NCI-H1694 treated with DMSO at 0.1 percent for 48 hours (cell line): ENCODE measurements around the gene PCIF1.
"Not testable (repeated sequence)": the region's sequence is repeated elsewhere in the genome, so short reads cannot be mapped to it uniquely, and the experiment has no call there.

Experiments used
- DNase-seq: peaks from one replicate; lab custom pipeline; 2025; lab: John Stamatoyannopoulos, UW

PCIF1 gene

GRCh38 chr20:45924391-45925261 is 9.9 kb upstream of the PCIF1 start:
- no peak for DNase-seq

GRCh38 chr20:45925821-45926506 is 8.5 kb upstream of the PCIF1 start:
- no peak for DNase-seq

- DNase-seq: no peak
Measured at GRCh38 chr20:45926731-45927070, 7.8 kb upstream of the PCIF1 start.

GRCh38 chr20:45927071-45927878 is 7.2 kb upstream of the PCIF1 start:
- DNase-seq: no peak

DNA sequence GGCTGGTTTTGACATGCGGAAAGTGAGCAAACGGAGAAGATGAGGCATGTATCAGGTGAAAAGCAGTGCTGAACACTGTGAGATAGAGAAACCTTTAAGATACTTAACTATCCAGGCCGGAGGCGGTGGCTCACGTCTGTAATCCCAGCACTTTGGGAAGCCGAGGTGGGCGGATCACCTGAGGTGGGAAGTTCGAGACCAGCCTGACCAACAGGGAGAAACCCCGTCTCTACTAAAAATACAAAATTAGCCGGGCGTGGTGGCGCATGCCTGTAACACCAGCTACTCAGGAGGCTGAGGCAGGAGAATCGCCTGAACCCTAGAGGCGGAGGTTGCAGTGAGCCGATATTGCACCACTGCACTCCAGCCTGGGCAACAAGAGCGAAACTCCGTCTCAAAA is 2.8 kb upstream of the PCIF1 start:
- not testable (repeated sequence) for DNase-seq

DNA sequence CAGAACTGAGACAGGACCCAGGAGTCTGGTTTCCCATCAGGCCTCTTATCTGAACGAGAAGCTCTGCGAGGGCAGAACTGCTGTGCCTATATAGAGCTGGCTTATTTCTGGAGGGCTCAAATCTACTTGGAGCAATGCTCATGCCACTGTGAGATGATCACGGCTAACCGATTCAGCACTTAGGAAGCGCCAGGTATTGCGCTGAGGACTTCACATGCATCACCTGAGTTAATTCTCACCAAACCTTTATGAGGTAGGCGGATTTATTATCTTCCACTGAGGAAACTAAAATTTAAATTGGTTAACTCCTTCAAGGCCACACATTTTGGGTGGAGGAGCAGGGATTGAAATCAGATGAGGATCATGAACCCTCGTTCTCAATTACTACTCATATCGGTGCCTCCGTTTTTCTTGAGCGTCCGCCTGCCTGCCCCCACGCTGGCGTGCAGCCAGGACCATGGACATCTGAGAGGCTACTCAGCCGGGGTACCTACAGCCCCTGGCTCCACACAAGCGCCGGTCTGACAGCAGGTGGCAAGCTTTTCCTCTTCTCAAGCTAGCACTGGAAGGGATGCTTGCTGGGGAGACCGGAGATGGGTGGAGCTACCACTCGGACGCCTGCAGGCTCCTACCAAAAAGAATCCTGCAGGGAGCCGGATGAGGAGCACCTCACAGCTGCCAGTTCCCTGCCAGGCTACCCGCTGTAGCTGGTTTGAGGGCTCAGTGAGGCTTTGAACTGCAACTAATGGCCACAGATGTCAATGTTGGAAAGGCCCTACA is 1.0 kb upstream of the PCIF1 start:
- DNase-seq: peak; percentile 64

DNA sequence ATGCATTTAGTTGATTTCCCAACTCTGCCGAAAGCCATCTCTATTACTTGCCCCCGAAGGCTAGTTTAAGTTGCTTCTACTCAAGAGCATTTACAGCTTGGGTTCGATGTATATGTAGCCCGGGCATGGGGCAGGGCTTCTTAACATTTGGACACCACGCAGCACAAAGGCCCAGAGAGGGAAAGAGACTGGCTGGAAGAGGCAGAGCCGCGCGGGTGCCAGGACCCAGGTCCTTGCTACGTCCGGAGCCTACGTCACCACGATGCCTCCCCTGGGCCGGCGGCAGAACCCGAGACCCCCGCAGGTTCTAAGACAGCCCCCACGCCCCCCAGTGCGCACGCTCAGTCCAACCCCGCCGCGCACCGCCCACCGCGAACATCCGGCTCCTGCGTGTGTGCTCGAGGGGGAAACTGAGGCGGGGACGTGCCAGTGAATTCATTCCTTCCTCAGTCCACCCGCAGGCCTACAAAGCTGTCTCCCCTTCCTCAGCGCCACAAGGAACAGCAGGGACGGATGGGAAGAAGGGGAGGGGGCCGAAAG is 367 bp upstream of the PCIF1 start:
- peak; percentile 62 for DNase-seq

- no peak for DNase-seq
Measured at GRCh38 chr20:45935416-45936046, 1.0 kb downstream of the PCIF1 start.

- no peak for DNase-seq
Measured at GRCh38 chr20:45937765-45938164, 3.3 kb downstream of the PCIF1 start.

DNA sequence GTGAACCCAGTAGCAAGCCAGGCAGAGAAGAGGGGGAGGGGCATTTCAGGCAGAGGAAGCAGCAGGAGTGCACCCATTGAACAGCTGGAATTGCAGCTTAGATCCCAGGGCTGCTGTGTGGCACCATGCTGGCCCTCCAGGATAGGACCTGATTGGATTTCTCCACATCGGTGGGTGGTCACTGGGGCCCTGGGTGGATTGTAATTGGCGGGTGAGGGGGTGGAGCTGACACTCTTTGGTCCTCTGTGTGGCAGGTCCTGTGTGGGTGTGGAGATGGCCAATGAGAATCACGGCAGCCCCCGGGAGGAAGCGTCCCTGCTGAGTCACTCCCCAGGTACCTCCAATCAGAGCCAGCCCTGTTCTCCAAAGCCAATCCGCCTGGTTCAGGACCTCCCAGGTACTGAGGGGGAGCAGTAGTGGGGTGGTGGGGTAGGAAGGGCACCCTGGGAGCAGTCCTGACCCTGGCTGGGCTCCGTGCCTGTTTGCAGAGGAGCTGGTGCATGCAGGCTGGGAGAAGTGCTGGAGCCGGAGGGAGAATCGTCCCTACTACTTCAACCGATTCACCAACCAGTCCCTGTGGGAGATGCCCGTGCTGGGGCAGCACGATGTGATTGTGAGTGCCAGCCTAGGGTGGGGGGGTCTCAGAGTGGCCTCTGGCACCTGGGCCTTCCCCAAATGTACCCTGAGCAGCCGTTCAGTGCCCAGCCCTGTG is 4.4 kb downstream of the PCIF1 start:
- no peak for DNase-seq

DNA sequence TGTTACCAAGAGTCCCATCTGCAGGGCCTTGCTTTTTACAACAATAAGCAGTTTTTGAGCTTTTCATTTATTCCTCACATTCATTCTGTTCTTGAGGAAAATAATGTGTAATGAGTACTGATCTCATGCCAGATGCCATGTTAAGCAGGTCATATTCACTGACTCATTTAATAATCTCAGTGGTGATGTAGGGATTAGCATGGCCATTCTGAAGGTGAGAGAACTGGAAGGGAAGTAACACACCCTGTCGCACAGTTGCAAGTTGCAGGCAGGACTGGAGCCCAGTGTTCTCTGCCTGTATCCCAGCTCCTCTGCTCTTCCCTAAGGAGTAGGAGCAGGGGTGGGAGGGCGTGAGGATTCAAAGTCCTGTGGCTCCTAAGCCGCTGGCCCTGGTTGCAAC is 5.6 kb downstream of the PCIF1 start:
- DNase-seq: no peak

GRCh38 chr20:45940469-45940868 is 6.0 kb downstream of the PCIF1 start:
- DNase-seq: no peak

DNA sequence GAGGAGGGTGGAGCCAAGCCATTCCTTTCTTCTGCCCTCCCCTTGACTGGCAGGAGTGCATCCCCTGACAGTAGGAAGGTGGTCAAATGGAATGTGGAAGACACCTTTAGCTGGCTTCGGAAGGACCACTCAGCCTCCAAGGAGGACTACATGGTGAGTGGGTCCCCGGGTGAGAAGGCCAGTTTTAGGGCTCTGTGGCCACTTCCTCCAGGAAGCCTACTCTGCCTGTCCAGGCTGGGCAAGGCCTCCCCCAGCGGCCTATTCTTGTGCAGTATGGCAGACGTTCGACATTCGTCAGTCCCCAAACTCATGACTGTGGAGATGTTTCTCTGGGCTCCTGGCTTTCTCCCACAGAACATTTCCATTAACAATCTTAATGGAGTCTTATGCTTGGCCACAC is 9.1 kb downstream of the PCIF1 start:
- no peak for DNase-seq

DNA sequence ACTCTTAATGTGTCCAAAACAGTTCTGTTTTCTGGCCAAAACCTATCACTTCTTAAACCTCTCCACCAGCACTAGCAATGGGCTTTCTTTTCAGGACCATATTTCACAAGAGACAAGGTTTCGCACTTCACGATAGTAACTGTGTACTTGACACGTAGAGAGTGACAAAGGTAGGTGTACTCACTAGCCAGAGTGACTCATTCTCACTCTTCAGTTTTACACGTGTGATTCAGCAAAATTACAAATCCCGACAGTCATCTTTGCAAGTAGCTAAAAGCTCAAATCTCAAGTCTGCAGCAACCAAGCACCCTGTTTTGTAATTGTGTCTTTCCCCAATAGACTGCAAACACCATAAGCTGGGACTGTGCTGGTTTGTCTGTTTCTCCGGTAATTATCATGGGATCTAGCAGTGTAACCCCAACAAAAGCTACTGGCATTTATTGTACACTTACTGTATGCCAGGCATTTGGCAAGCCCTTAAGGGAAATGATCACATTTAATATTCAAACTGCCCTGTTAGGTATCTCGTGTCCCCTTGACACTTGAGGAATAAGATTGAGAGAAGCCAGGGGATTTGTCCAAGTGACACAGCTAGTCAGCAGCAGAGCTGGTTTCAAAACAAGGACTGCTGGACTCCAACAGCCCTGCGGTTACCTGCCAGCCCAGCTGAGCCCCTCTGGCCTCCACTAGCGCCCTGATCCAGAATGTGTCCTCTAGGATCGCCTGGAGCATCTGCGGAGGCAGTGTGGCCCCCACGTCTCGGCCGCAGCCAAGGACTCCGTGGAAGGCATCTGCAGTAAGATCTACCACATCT is 9.9 kb downstream of the PCIF1 start:
- DNase-seq: no peak

GRCh38 chr20:45944965-45945677 is 10.6 kb downstream of the PCIF1 start:
- no peak for DNase-seq

GRCh38 chr20:45945678-45946148 is 11.2 kb downstream of the PCIF1 start:
- no peak for DNase-seq

GRCh38 chr20:45946149-45946970 is 11.9 kb downstream of the PCIF1 start:
- no peak for DNase-seq
